Esophagus muscularis mucosa (tissue), 4 donors: ENCODE measurements around the gene MYO1E. TPM values are rescaled to one million over a fixed set of nuclear protein-coding genes. Genes with fewer than 3 reads are reported as not detected.

ENCODE experiments used
- DNase-seq: peaks from one replicate; pipeline ENCODE4 v3.0.0-alpha.2; 2017; ENCODE audit errors: extremely low spot score
- H3K27ac ChIP-seq, 4 donors: fragments of 200-600 bp; sonication (generic); replicated peaks in 1 of 4; 1 replicate in 3 of 4; 2 replicates in 1 of 4; pipeline ENCODE4 v1.5.1; 2016 to 2019; ENCODE audit warnings: mild to moderate bottlenecking in 1 of 4
- H3K27me3 ChIP-seq, 4 donors: fragments of 200-600 bp; sonication (generic); one replicate each; pipeline versions ENCODE4 v1.5.1 to v1.6.0; 2016 to 2019
- H3K36me3 ChIP-seq, 4 donors: fragments of 200-600 bp; sonication (generic); one replicate each; pipeline ENCODE4 v1.5.1; 2016 to 2019
- H3K4me1 ChIP-seq, 4 donors: fragments of 200-600 bp; sonication (generic); one replicate each; pipeline ENCODE4 v1.5.1; 2016 to 2019
- H3K4me3 ChIP-seq, 4 donors: fragments of 200-600 bp; sonication (generic); 1 replicate in 2 of 4; 2 replicates in 2 of 4; pipeline ENCODE4 v1.5.1; 2016 to 2019; ENCODE audit warnings: mild to moderate bottlenecking in 4 of 4, moderate library complexity in 1 of 4
- H3K9me3 ChIP-seq, 4 donors: fragments of 200-600 bp; sonication (generic); 1 replicate in 3 of 4; 2 replicates in 1 of 4; pipeline ENCODE4 v1.5.1; 2016 to 2019
- EP300 ChIP-seq: sonication (generic); formaldehyde crosslinking; IDR thresholded peaks from one replicate; pipeline ENCODE4 v1.6.1; 2017; ENCODE audit warnings: antibody characterized with exemption
- POLR2A ChIP-seq: fragments of 450-650 bp; IDR thresholded peaks from one replicate; pipeline ENCODE4 v1.6.1; 2017; ENCODE audit warnings: antibody characterized with exemption, moderate library complexity, mild to moderate bottlenecking, low read depth
- POLR2AphosphoS5 ChIP-seq, 2 donors: sonication (generic); formaldehyde crosslinking; IDR thresholded peaks; one replicate each; pipeline ENCODE4 v1.6.1; 2017; ENCODE audit warnings: antibody characterized with exemption in 2 of 2
- WGBS: methylation state at CpG from one replicate; pipeline ENCODE4 v1.1.5; 2018; 5-methylcytosine and 5-hydroxymethylcytosine counted together
- intact Hi-C: fragments of 100-400 bp; cut with DNase I; formaldehyde crosslinking; loops from one replicate; pipeline ENCODE4 v1.15.1; 2023
- total RNA-seq, 4 donors: library from RNA; depleted of rRNA; stranded (reverse); fragments of >200 nt; gene quantifications; one replicate each; pipeline versions ENCODE4 v1.1.0 to v1.2.1, GENCODE V29; 2016
- TF ChIP-seq, protein P1 (sequence below), 3 experiments: fragments of 200-600 bp in 2 of 3; fragments of 450-650 bp in 1 of 3; sonication (generic) in 2 of 3; IDR thresholded peaks; one replicate each; pipeline ENCODE4 v1.5.1; 2017 to 2019; ENCODE audit warnings: antibody characterized with exemption in 3 of 3, mild to moderate bottlenecking in 2 of 3, moderate library complexity in 1 of 3

Gene MYO1E
- total RNA-seq, 4 donors from 2014 or later = 32.7 to 39.9 (median 37.6) TPM

DNA sequence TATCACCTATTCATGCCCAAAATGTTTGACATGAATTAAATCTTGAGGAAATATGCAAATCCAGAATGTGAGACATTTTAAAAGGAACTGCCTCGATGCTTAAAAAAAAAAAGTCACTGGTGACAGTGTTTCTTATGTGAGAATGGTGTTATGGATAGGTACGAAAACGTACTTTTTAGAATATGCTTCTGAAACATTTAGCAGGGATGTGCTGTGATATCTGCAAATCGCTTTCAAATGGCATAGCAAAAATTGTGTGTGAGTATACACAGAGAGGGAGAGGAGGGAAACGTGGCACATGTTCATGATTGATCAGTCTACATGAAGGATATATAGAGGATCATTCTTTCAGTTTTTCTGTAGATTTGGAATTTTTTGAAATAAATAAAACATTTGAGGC is 251.7 kb downstream of the MYO1E start:
- Histone ChIP-seq H3K9me3 (no peaks in the 10 kb centered on the region), H3K4me1 (no peaks in the 10 kb centered on the region), H3K27ac (no peak overlapping the region), H3K27me3 (no peaks in the 10 kb centered on the region), H3K4me3 (no peak overlapping the region), H3K36me3 (no peaks in the 10 kb centered on the region)
- 94% methylated on average over 5 of the region's 5 CpGs for whole genome bisulfite sequencing
- TF ChIP-seq, protein P1, sequence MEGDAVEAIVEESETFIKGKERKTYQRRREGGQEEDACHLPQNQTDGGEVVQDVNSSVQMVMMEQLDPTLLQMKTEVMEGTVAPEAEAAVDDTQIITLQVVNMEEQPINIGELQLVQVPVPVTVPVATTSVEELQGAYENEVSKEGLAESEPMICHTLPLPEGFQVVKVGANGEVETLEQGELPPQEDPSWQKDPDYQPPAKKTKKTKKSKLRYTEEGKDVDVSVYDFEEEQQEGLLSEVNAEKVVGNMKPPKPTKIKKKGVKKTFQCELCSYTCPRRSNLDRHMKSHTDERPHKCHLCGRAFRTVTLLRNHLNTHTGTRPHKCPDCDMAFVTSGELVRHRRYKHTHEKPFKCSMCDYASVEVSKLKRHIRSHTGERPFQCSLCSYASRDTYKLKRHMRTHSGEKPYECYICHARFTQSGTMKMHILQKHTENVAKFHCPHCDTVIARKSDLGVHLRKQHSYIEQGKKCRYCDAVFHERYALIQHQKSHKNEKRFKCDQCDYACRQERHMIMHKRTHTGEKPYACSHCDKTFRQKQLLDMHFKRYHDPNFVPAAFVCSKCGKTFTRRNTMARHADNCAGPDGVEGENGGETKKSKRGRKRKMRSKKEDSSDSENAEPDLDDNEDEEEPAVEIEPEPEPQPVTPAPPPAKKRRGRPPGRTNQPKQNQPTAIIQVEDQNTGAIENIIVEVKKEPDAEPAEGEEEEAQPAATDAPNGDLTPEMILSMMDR (IDR thresholded peaks at IDR 0.05) = no peak
- TF ChIP-seq POLR2AphosphoS5 (IDR thresholded peaks at IDR 0.05) (no peak), POLR2A (no peak), EP300 (no peak)
- intact Hi-C loops = no loop called here
- no peak for DNase-seq

DNA sequence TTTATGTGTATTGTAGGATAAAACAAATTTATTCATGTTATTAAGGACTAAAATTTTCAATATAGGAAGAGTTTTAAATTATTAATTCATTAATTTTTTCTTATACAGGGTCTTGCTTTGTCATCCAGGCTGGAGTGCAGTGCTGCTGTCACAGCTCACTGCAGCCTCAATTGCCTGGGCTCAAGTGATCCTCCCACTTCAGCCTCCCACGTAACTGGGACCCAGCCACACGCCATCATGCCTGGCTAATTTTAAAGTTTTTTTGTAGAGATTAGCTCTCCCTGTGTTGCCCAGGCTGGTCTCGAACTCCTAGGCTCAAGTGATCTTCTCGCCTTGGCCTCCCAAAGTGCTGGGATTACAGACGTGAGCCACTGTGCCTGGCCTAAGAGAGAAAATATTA is 253.0 kb downstream of the MYO1E start:
- Histone ChIP-seq H3K9me3 (no peaks in the 10 kb centered on the region), H3K27me3 (no peaks in the 10 kb centered on the region), H3K36me3 (no peaks in the 10 kb centered on the region), H3K27ac (no peak overlapping the region), H3K4me1 (no peaks in the 10 kb centered on the region), H3K4me3 (no peak overlapping the region)
- WGBS = 96% methylated on average over 5 of the region's 5 CpGs
- TF ChIP-seq POLR2AphosphoS5 (IDR thresholded peaks at IDR 0.05) = no peak
- no peak for TF ChIP-seq EP300
- TF ChIP-seq POLR2A = no peak
- TF ChIP-seq, protein P1 (IDR thresholded peaks at IDR 0.05) = no peak
- intact Hi-C loops = no loop called here
- no peak for DNase-seq

DNA sequence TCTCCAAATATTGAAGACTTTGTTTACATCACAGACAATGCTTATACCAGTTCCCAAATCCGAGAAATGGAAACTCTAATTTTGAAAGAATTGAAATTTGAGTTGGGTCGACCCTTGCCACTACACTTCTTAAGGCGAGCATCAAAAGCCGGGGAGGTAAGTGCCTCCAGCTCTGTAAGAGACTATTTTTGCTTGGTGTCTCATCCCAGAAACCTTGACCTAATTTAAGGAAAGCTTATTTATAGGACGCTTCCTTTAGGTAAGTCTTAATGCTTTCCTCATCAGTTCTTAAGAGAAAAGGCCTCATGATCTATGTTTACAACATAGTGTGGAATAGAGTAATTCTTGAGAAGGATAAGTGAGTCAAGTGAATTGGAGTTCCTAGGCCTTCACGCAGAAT is 255.9 kb downstream of the MYO1E start:
- DNase-seq = no peak
- TF ChIP-seq POLR2AphosphoS5 (IDR thresholded peaks at IDR 0.05) (no peak), POLR2A (no peak), EP300 (no peak)
- TF ChIP-seq, protein P1 (IDR thresholded peaks at IDR 0.05) = no peak
- H3K4me3 ChIP-seq = no peak overlapping the region
- no peaks in the 10 kb centered on the region for H3K4me1 ChIP-seq
- no peaks in the 10 kb centered on the region for H3K9me3 ChIP-seq
- over 99% methylated on average over 6 of the region's 6 CpGs for whole genome bisulfite sequencing
- H3K27ac ChIP-seq = no peak overlapping the region
- intact Hi-C loops = no loop called here
- no peaks in the 10 kb centered on the region for H3K36me3 ChIP-seq
- no peaks in the 10 kb centered on the region for H3K27me3 ChIP-seq

DNA sequence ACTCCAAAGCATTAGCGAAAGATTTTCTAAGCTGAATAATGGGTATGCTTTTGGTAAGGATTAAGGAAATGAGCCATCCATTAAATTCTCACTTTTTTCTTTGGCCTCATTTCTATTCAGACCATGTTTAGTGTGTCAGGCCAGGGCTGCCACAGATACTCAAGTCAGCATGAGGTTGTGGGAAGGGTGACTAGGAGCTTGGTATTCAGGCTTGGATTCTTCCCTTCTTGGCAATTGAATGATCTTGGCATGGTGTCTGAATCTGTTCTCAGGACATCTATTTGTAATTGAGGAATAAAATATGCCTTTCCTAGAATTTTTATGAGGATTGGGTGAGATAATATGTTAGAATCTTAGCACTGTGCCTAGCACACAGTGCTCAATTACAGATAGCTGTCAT is 256.5 kb downstream of the MYO1E start:
- Histone ChIP-seq H3K27ac (no peak overlapping the region), H3K36me3 (no peaks in the 10 kb centered on the region), H3K4me3 (no peak overlapping the region), H3K27me3 (no peaks in the 10 kb centered on the region), H3K4me1 (no peaks in the 10 kb centered on the region), H3K9me3 (no peaks in the 10 kb centered on the region)
- 94% methylated on average over 1 of the region's 1 CpG for WGBS
- intact Hi-C loops = no loop called here
- TF ChIP-seq EP300 = no peak
- no peak for TF ChIP-seq POLR2A
- TF ChIP-seq, protein P1 (IDR thresholded peaks at IDR 0.05) = no peak
- no peak for TF ChIP-seq POLR2AphosphoS5 (IDR thresholded peaks at IDR 0.05)
- DNase-seq = no peak

DNA sequence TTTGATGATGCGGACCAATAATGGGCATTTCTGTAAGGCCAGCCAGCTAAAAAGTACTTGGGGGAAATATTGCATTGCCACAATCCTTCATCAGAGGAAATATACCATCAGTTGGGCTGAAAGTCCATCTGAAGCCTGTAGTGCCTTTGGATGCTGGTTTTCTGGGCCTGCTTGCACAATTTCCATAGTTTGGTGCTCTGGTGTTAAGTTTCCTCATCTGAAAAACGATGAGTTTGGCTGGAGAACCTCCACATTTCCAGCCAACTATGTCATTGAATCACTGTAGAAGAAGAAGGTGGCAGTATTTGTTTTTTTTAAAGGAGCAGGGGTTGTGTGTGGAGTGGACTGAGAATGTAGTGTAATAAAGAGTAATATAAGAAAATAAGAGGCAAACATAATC is 257.6 kb downstream of the MYO1E start:
- H3K27ac ChIP-seq = no peak overlapping the region
- H3K36me3 ChIP-seq = no peaks in the 10 kb centered on the region
- H3K9me3 ChIP-seq = no peaks in the 10 kb centered on the region
- no peak overlapping the region for H3K4me3 ChIP-seq
- DNase-seq = no peak
- no peaks in the 10 kb centered on the region for H3K4me1 ChIP-seq
- H3K27me3 ChIP-seq = no peaks in the 10 kb centered on the region
- intact Hi-C loops = no loop called here
- 78% methylated on average over 2 of the region's 2 CpGs for WGBS
- TF ChIP-seq, protein P1 (IDR thresholded peaks at IDR 0.05) = no peak
- TF ChIP-seq POLR2A (no peak), EP300 (no peak), POLR2AphosphoS5 (IDR thresholded peaks at IDR 0.05) (no peak)
